ENCODE measurements around the gene LPP. TPM values are rescaled to one million over a fixed set of nuclear protein-coding genes. Genes with fewer than 3 reads are reported as not detected.

The LPP gene
- polyA plus RNA-seq, 3 donors, result 14.1 to 23.2 (median 15.3) TPM

- Histone ChIP-seq H4K20me1 (ENCODE audit: insufficient read depth, low read length) (no peaks in the 10 kb centered on the region), H3K9ac (ENCODE audit: insufficient read depth, low read length, poor library complexity, severe bottlenecking) (no peak overlapping the region), H3K79me2 (ENCODE audit: insufficient read depth, low read length) (no peaks in the 10 kb centered on the region), H3K27ac (ENCODE audit: low read depth in 1 of 2, low read length in 2 of 2) (no peak overlapping the region), H3K4me1 (ENCODE audit: control insufficient read depth in 1 of 2, insufficient read depth in 2 of 2, low read length in 2 of 2) (peaks cover 18 to 29% of the 10 kb centered on the region in 2 donors), H3K4me2 (replicated peaks; ENCODE audit: extremely low read depth, low read length, poor library complexity, severe bottlenecking) (no peak overlapping the region), H3K36me3 (replicated peaks in 1 of 2; ENCODE audit: control insufficient read depth in 1 of 2, insufficient read depth in 2 of 2, low read length in 2 of 2) (no peaks in the 10 kb centered on the region), H3K27me3 (ENCODE audit: control insufficient read depth in 2 of 2, insufficient read depth in 2 of 2, low read length in 2 of 2) (no peaks in the 10 kb centered on the region), H3K9me3 (replicated peaks in 1 of 2; ENCODE audit: control insufficient read depth in 1 of 2, insufficient read depth in 1 of 2, low read length in 2 of 2) (no peaks in the 10 kb centered on the region), H3K4me3 (replicated peaks in 1 of 3; ENCODE audit: low read depth in 2 of 3, low read length in 3 of 3) (no peak overlapping the region), H2AFZ (ENCODE audit: insufficient read depth, low read depth, low read length, poor library complexity, severe bottlenecking) (no peak overlapping the region)
- no peak overlapping the region for H3K4me3 Mint-ChIP-seq
- H3K36me3 Mint-ChIP-seq, result peaks cover 10 to 13% of the 10 kb centered on the region in 2 donors
- TF ChIP-seq CTCF (IDR thresholded peaks at IDR 0.05), result no peak
- DNase-seq, result no peak
- no peaks in the 10 kb centered on the region for H3K27me3 Mint-ChIP-seq (ENCODE audit: low read depth in 3 of 3)
- no peaks in the 10 kb centered on the region for H3K9me3 Mint-ChIP-seq
- intact Hi-C loops (cut with micrococcal nuclease), result no loop called here
- H3K27ac Mint-ChIP-seq, result no peak overlapping the region
- peaks cover 34% of the 10 kb centered on the region for H3K4me1 Mint-ChIP-seq
- WGBS (ENCODE audit: insufficient coverage), result 100% methylated on average over 4 of the region's 7 CpGs
Observed at GRCh38 chr3:188267790-188268335, 113.9 kb downstream of the LPP start.

GRCh38 chr3:188268336-188268735 lies 114.4 kb downstream of the LPP start:
- H3K9ac ChIP-seq (ENCODE audit: insufficient read depth, low read length, poor library complexity, severe bottlenecking), result no peak overlapping the region
- H3K9me3 ChIP-seq (replicated peaks in 1 of 2; ENCODE audit: control insufficient read depth in 1 of 2, insufficient read depth in 1 of 2, low read length in 2 of 2), result no peaks in the 10 kb centered on the region
- no peaks in the 10 kb centered on the region for H3K79me2 ChIP-seq (ENCODE audit: insufficient read depth, low read length)
- DNase-seq, result no peak
- H3K4me3 Mint-ChIP-seq, result no peak overlapping the region
- H3K36me3 Mint-ChIP-seq, result peaks cover 7 to 13% of the 10 kb centered on the region in 2 donors
- no peak overlapping the region for H3K27ac ChIP-seq (ENCODE audit: low read depth in 1 of 2, low read length in 2 of 2)
- no peaks in the 10 kb centered on the region for H3K9me3 Mint-ChIP-seq
- WGBS (ENCODE audit: insufficient coverage), result 95% methylated on average over 3 of the region's 5 CpGs
- no peak overlapping the region for H3K4me3 ChIP-seq (replicated peaks in 1 of 3; ENCODE audit: low read depth in 2 of 3, low read length in 3 of 3)
- no peak for TF ChIP-seq CTCF (IDR thresholded peaks at IDR 0.05)
- H3K27me3 ChIP-seq (ENCODE audit: control insufficient read depth in 2 of 2, insufficient read depth in 2 of 2, low read length in 2 of 2), result no peaks in the 10 kb centered on the region
- no peaks in the 10 kb centered on the region for H3K27me3 Mint-ChIP-seq (ENCODE audit: low read depth in 3 of 3)
- no peak overlapping the region for H3K4me2 ChIP-seq (replicated peaks; ENCODE audit: extremely low read depth, low read length, poor library complexity, severe bottlenecking)
- H3K4me1 ChIP-seq (ENCODE audit: control insufficient read depth in 1 of 2, insufficient read depth in 2 of 2, low read length in 2 of 2), result peaks cover 19 to 31% of the 10 kb centered on the region in 2 donors
- H3K27ac Mint-ChIP-seq, result no peak overlapping the region
- H2AFZ ChIP-seq (ENCODE audit: insufficient read depth, low read depth, low read length, poor library complexity, severe bottlenecking), result no peak overlapping the region
- peaks cover 35% of the 10 kb centered on the region for H3K4me1 Mint-ChIP-seq
- H4K20me1 ChIP-seq (ENCODE audit: insufficient read depth, low read length), result no peaks in the 10 kb centered on the region
- intact Hi-C loops (cut with micrococcal nuclease), result no loop called here
- H3K36me3 ChIP-seq (replicated peaks in 1 of 2; ENCODE audit: control insufficient read depth in 1 of 2, insufficient read depth in 2 of 2, low read length in 2 of 2), result no peaks in the 10 kb centered on the region

All from CD14-positive monocyte (primary cell).